DND-41 (cell line): Measurements from ENCODE around the gene DYNC2I2.
A peak's percentile ranks its signal among the peaks of the same experiment; 100 is the strongest.

Experiments used
- ATAC-seq: fragments of 200-7000 bp; cut with Tn5 transposase; 3 replicates; pipeline ENCODE4 v1.9.1; 2021; ENCODE audit warnings: low read depth; ENCODE audit not compliant: insufficient read depth
- DNase-seq: peaks from one replicate; pipeline ENCODE4 v3.0.0-alpha.2; 2020
- H2AFZ ChIP-seq: 2 replicates; pipeline ENCODE4 v1.6.0; 2012; ENCODE audit warnings: low read depth, low read length
- H3K27ac ChIP-seq: 2 replicates; pipeline ENCODE4 v1.5.1; 2012; ENCODE audit warnings: low read length, inconsistent platforms
- H3K27me3 ChIP-seq: fragments of 200-600 bp; sonication (generic); 2 replicates; pipeline ENCODE4 v1.6.0; 2012; ENCODE audit warnings: low read length, mild to moderate bottlenecking, inconsistent platforms; ENCODE audit not compliant: insufficient read depth, poor library complexity
- H3K36me3 ChIP-seq: 2 replicates; pipeline ENCODE4 v1.5.1; 2012; ENCODE audit warnings: low read length, inconsistent platforms; ENCODE audit not compliant: insufficient read depth
- H3K4me1 ChIP-seq: 2 replicates; pipeline ENCODE4 v1.5.1; 2012; ENCODE audit warnings: mild to moderate bottlenecking, low read length; ENCODE audit not compliant: insufficient read depth
- H3K4me2 ChIP-seq: 2 replicates; pipeline ENCODE4 v1.6.0; 2012; ENCODE audit warnings: mild to moderate bottlenecking, moderate library complexity, low read length, inconsistent platforms; ENCODE audit not compliant: insufficient read depth
- H3K4me3 ChIP-seq, 2 experiments: fragments of 200-600 bp in 1 of 2; shearing (Covaris generic) in 1 of 2; 2 replicates each; pipeline ENCODE4 v1.5.1; 2012 to 2016; ENCODE audit warnings: inconsistent platforms in 2 of 2, low read length in 2 of 2, mild to moderate bottlenecking in 2 of 2, low read depth in 1 of 2, moderate library complexity in 1 of 2
- H3K79me2 ChIP-seq: 2 replicates; pipeline ENCODE4 v1.6.0; 2012; ENCODE audit warnings: low read length, inconsistent platforms; ENCODE audit not compliant: insufficient read depth
- H3K9ac ChIP-seq: 2 replicates; pipeline ENCODE4 v1.6.0; 2012; ENCODE audit warnings: low read depth, mild to moderate bottlenecking, inconsistent platforms, low read length, moderate library complexity
- H3K9me3 ChIP-seq: 2 replicates; pipeline ENCODE4 v1.5.1; 2012; ENCODE audit warnings: low read length, moderate library complexity, mild to moderate bottlenecking, inconsistent platforms; ENCODE audit not compliant: insufficient read depth, severe bottlenecking
- H4K20me1 ChIP-seq: 2 replicates; pipeline ENCODE4 v1.6.0; 2012; ENCODE audit warnings: low read length; ENCODE audit not compliant: insufficient read depth
- EZH2 ChIP-seq: IDR thresholded peaks from 3 replicates; pipeline ENCODE4 v1.6.1; 2012; ENCODE audit warnings: borderline replicate concordance, low read depth, mild to moderate bottlenecking, moderate library complexity, low read length, inconsistent platforms; ENCODE audit not compliant: severe bottlenecking
- TF ChIP-seq, protein P1 (sequence below): IDR thresholded peaks from 2 replicates; pipeline ENCODE4 v1.5.1; 2012; ENCODE audit warnings: borderline replicate concordance, low read length, moderate library complexity, mild to moderate bottlenecking; ENCODE audit not compliant: poor library complexity, severe bottlenecking; ENCODE audit errors: extremely low read depth

The DYNC2I2 gene

DNA sequence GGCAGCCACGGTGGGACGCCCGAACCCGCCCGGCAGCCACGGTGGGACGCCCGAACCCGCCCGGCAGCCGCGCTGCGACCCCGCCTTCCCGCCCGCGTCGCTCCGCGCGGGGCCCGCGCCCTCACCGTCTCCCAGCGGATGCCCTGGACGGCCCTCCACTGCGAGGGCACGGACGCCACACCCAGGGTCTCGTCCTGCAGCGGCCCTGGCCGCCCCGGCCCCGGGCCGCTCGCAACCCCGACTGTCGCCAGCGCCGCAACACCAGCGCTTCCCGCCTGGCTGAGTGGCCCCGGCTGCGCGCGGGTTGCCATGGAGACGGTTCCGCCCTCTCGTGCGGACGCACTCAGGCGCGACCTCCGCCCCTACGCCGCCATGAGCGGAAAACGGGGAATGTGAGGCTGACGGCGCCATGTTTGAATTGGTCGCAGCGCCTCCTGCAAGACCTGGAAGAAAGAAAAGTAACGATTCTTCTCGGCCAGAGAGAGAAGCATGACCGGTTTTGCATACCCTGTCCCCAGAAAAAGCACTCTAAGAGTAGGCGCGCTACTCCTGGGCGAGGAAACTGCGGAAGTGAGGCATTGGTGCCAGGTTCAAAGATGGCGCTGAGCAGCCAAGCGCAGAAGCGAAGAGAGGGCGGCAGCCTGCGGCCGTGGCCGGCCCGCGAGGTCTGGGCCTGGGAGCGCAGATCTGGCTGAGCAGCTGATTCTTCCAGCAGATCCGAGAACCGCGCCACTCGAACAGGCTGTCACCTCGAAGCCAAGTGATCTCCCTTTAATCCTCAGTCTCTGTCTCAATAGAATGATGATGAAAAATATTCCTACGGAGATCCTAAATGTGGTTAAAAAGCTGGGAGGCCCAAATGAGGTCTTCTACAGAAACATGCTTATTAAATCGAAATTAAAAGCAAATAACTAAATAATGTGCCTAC is at the start of gene DYNC2I2:
TSS of gene DYNC2I2 (minus strand) at position 432 of the 928 bp plus-strand sequence. CDS start at position 311, 121 bp downstream.
- peak within 1 kb of the TSS; percentile 86 for H2AFZ ChIP-seq
- no peaks in the 10 kb centered on the region for H3K27me3 ChIP-seq
- TF ChIP-seq, protein P1, sequence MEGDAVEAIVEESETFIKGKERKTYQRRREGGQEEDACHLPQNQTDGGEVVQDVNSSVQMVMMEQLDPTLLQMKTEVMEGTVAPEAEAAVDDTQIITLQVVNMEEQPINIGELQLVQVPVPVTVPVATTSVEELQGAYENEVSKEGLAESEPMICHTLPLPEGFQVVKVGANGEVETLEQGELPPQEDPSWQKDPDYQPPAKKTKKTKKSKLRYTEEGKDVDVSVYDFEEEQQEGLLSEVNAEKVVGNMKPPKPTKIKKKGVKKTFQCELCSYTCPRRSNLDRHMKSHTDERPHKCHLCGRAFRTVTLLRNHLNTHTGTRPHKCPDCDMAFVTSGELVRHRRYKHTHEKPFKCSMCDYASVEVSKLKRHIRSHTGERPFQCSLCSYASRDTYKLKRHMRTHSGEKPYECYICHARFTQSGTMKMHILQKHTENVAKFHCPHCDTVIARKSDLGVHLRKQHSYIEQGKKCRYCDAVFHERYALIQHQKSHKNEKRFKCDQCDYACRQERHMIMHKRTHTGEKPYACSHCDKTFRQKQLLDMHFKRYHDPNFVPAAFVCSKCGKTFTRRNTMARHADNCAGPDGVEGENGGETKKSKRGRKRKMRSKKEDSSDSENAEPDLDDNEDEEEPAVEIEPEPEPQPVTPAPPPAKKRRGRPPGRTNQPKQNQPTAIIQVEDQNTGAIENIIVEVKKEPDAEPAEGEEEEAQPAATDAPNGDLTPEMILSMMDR: no peak
- no peak for TF ChIP-seq EZH2
- peaks cover 28% of the 10 kb centered on the region for H3K79me2 ChIP-seq
- H3K4me1 ChIP-seq: peaks cover 27% of the 10 kb centered on the region
- peak; percentile 94 for ATAC-seq
- peaks cover 5% of the 10 kb centered on the region; the same call in 1 of the 2 replicates for H3K36me3 ChIP-seq
- peak; percentile 94 for DNase-seq
- H3K9ac ChIP-seq: peak within 1 kb of the TSS; percentile 80
- peak within 1 kb of the TSS; percentile 100 for H3K27ac ChIP-seq
- peak within 1 kb of the TSS; percentile 60 for H3K4me2 ChIP-seq
- peak within 1 kb of the TSS; percentile 32 to 74; a peak in 3 of 4 replicates for H3K4me3 ChIP-seq
- no peaks in the 10 kb centered on the region for H3K9me3 ChIP-seq
- no peaks in the 10 kb centered on the region for H4K20me1 ChIP-seq

GRCh38 chr9:128706045-128706444 is 49.4 kb upstream of the DYNC2I2 start:
- Histone ChIP-seq H3K27ac (no peak overlapping the region), H3K27me3 (no peaks in the 10 kb centered on the region), H3K9ac (no peak overlapping the region), H3K9me3 (no peaks in the 10 kb centered on the region), H3K4me1 (peaks cover 21% of the 10 kb centered on the region), H3K4me3 (no peak overlapping the region), H2AFZ (no peak overlapping the region), H3K4me2 (no peak overlapping the region), H3K79me2 (peaks cover 11% of the 10 kb centered on the region), H3K36me3 (peaks cover 15% of the 10 kb centered on the region), H4K20me1 (no peaks in the 10 kb centered on the region)
- TF ChIP-seq, protein P1: no peak
- no peak for TF ChIP-seq EZH2
- ATAC-seq (no peak), DNase-seq (no peak)

DNA sequence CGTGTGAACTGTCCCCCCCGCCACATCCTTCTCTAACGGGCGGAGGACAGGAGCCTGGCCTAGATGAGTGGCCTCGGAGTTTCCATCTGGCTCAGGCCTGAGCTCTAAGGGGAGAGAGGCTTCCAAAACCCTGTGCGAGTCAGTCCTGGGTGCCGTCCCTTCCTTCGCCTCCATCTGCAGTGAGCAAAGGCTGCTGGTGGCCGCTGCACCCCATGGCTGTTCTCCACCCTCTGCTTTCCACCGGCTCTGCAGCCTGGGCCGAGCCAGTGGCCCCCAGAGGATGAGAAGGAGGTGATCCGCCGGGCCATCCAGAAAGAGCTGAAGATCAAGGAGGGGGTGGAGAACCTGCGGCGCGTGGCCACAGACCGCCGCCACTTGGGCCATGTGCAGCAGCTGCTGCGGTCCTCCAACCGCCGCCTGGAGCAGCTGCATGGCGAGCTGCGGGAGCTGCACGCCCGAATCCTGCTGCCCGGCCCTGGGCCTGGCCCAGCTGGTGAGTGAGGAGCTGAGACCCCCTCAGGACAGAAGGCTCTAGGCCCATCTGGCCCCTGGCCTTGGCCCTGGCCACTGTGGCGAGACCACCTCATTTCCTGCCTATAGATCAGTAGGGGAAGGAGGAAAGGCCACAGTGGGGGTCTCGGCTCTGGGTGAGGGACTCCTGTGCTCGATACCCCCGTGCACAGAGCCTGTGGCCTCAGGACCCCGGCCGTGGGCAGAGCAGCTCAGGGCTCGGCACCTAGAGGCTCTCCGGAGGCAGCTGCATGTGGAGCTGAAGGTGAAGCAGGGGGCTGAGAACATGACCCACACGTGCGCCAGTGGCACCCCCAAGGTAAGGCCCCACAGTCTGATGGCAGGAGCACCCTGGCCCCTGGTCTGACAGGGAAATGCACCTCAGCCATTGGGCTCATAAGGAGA is 48.7 kb upstream of the DYNC2I2 start:
- DNase-seq (no peak), ATAC-seq (no peak)
- TF ChIP-seq, protein P1: no peak
- no peak for TF ChIP-seq EZH2
- H4K20me1 ChIP-seq: no peaks in the 10 kb centered on the region
- H3K27ac ChIP-seq: no peak overlapping the region
- H2AFZ ChIP-seq: no peak overlapping the region
- peaks cover 15% of the 10 kb centered on the region for H3K36me3 ChIP-seq
- H3K9me3 ChIP-seq: no peaks in the 10 kb centered on the region
- H3K4me3 ChIP-seq: no peak overlapping the region
- H3K79me2 ChIP-seq: peaks cover 11% of the 10 kb centered on the region
- H3K4me1 ChIP-seq: peaks cover 21% of the 10 kb centered on the region
- H3K4me2 ChIP-seq: no peak overlapping the region
- H3K9ac ChIP-seq: no peak overlapping the region
- no peaks in the 10 kb centered on the region for H3K27me3 ChIP-seq
